Right lobe of liver (tissue), 6 donors: ENCODE results near the gene ELOVL6. TPM values are rescaled to one million over a fixed set of nuclear protein-coding genes. Genes with fewer than 3 reads are reported as not detected.

Experiments
- ATAC-seq, 4 donors: fragments of 200-7000 bp; cut with Tn5 transposase; one replicate each; pipeline ENCODE4 v1.9.1; 2020; ENCODE audit warnings: mild to moderate bottlenecking in 4 of 4, moderate library complexity in 4 of 4
- DNase-seq, 3 donors: peaks; one replicate each; pipeline ENCODE4 v3.0.0-alpha.2; 2020
- H3K27ac ChIP-seq, 3 donors: fragments of 200-600 bp; one replicate each; pipeline ENCODE4 v1.8.0; 2022
- H3K27me3 ChIP-seq, 2 donors: fragments of 200-600 bp; one replicate each; pipeline ENCODE4 v1.8.0; 2022
- H3K36me3 ChIP-seq, 4 donors: fragments of 200-600 bp; sonication (generic) in 1 of 4; one replicate each; pipeline versions ENCODE4 v1.5.1 to v1.8.0; 2017 to 2022; ENCODE audit warnings: control low read depth in 1 of 4
- H3K4me1 ChIP-seq, 4 donors: fragments of 200-600 bp; sonication (generic) in 1 of 4; one replicate each; pipeline versions ENCODE4 v1.5.1 to v1.8.0; 2017 to 2022; ENCODE audit warnings: control low read depth in 1 of 4
- H3K4me3 ChIP-seq, 3 donors: fragments of 200-600 bp; one replicate each; pipeline ENCODE4 v1.8.0; 2022
- H3K9me3 ChIP-seq, 4 donors: fragments of 200-600 bp; sonication (generic) in 1 of 4; one replicate each; pipeline versions ENCODE4 v1.5.1 to v1.8.0; 2017 to 2022; ENCODE audit warnings: control low read depth in 1 of 4
- POLR2A ChIP-seq: fragments of 450-650 bp; IDR thresholded peaks from one replicate; pipeline ENCODE4 v1.6.1; 2017; ENCODE audit warnings: antibody characterized with exemption, mild to moderate bottlenecking
- WGBS: methylation state at CpG from one replicate; pipeline ENCODE4 v1.1.6; 2018; ENCODE audit warnings: low coverage, low lambda C conversion rate; ENCODE audit not compliant: insufficient coverage; ENCODE audit errors: missing lambda C conversion rate; 5-methylcytosine and 5-hydroxymethylcytosine counted together
- intact Hi-C, 2 donors: fragments of 100-400 bp; cut with DNase I; formaldehyde crosslinking; loops; one replicate each; pipeline versions ENCODE4 v1.11.2 to v1.14.1; 2022
- total RNA-seq, 6 experiments: library from RNA; depleted of rRNA in 2 of 6; stranded (reverse); fragments of >200 nt in 2 of 6; fragmentation: NEBNext Ultra II Directional in 3 of 6; extraction: Animal tissue kit (Norgen Biotek cat#: 25700) in 3 of 6; gene quantifications; one replicate each; pipeline versions ENCODE4 v1.1.0 to v1.2.4, GENCODE V29; 2016 to 2023
- TF ChIP-seq, protein P1 (sequence below), 4 donors: fragments of 200-600 bp in 3 of 4; fragments of 450-650 bp in 1 of 4; IDR thresholded peaks; one replicate each; pipeline versions ENCODE4 v1.5.1 to v1.8.0; 2016 to 2022; ENCODE audit warnings: antibody characterized with exemption in 4 of 4, mild to moderate bottlenecking in 2 of 4
- donor health status: DM: no; HTN: yes; CAD: no.
- donor health status: DM: no; HTN: no; CAD: no.
- donor health status: DM: no; HTN: no; CAD: no.
- donor health status: DM: no; HTN: yes; CAD: no.
- donor health status: DM: no; HTN: yes; CAD: no.

Gene ELOVL6
- total RNA-seq, 6 experiments from 2014 or later = 21.5 to 94.8 (median 31.2) TPM

DNA sequence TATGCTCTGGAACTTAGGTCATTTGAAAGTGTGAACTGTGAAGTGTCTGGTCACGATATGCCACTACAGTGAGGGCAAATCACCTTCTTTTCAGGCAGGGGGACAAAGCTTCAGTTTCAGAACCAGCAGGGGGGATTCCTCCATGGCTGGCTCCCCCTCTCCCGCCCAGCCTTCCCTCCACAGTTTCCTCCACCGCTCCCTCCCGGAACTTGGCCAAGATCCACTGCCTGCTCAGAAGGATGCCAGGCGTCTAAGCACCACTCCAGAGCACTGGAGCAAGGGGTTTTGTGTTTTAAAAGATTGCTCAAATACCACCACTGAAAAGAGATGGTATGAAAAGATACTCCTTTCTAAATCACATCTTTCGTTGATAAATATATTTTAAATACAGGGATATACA lies 126.9 kb downstream of the ELOVL6 start:
- peaks cover 0 to 14% (median 5%) of the 10 kb centered on the region in 4 donors for H3K4me1 ChIP-seq
- ATAC-seq (no peak), DNase-seq (no peak)
- H3K4me3 ChIP-seq = no peak overlapping the region
- H3K36me3 ChIP-seq = no peaks in the 10 kb centered on the region
- TF ChIP-seq POLR2A = no peak
- TF ChIP-seq, protein P1, sequence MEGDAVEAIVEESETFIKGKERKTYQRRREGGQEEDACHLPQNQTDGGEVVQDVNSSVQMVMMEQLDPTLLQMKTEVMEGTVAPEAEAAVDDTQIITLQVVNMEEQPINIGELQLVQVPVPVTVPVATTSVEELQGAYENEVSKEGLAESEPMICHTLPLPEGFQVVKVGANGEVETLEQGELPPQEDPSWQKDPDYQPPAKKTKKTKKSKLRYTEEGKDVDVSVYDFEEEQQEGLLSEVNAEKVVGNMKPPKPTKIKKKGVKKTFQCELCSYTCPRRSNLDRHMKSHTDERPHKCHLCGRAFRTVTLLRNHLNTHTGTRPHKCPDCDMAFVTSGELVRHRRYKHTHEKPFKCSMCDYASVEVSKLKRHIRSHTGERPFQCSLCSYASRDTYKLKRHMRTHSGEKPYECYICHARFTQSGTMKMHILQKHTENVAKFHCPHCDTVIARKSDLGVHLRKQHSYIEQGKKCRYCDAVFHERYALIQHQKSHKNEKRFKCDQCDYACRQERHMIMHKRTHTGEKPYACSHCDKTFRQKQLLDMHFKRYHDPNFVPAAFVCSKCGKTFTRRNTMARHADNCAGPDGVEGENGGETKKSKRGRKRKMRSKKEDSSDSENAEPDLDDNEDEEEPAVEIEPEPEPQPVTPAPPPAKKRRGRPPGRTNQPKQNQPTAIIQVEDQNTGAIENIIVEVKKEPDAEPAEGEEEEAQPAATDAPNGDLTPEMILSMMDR (IDR thresholded peaks at IDR 0.05) = no peak
- H3K27me3 ChIP-seq = no peaks in the 10 kb centered on the region
- 66% methylated on average over 6 of the region's 6 CpGs for WGBS
- H3K27ac ChIP-seq = no peak overlapping the region
- intact Hi-C loops = no loop called here
- no peaks in the 10 kb centered on the region for H3K9me3 ChIP-seq

DNA sequence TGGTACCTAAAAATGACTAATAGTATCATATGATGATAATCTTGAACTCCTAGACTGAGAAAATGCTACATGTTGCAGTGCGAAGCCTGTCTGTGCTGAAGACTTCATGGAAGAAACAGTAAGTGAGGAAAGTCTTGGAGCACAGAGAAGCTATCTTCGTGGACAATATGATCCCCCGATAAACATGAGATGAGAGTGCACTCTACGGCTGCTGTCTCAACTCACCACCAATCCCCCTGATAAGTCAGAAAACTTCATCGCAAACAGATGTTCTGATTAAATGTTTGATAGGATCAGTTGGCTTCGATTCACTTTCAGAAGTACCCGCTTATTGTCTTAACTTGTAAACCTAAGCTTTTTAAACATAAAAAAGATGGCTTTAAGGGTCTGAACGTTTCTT lies 130.2 kb downstream of the ELOVL6 start:
- ATAC-seq (no peak), DNase-seq (no peak)
- no peaks in the 10 kb centered on the region for H3K9me3 ChIP-seq
- H3K27ac ChIP-seq = no peak overlapping the region
- intact Hi-C loops = no loop called here
- H3K27me3 ChIP-seq = no peaks in the 10 kb centered on the region
- H3K4me3 ChIP-seq = no peak overlapping the region
- H3K36me3 ChIP-seq = no peaks in the 10 kb centered on the region
- peaks cover 0 to 29% (median 9%) of the 10 kb centered on the region in 4 donors for H3K4me1 ChIP-seq
- TF ChIP-seq, protein P1 (IDR thresholded peaks at IDR 0.05) = no peak
- TF ChIP-seq POLR2A = no peak
- WGBS = 93% methylated on average over 8 of the region's 8 CpGs

DNA sequence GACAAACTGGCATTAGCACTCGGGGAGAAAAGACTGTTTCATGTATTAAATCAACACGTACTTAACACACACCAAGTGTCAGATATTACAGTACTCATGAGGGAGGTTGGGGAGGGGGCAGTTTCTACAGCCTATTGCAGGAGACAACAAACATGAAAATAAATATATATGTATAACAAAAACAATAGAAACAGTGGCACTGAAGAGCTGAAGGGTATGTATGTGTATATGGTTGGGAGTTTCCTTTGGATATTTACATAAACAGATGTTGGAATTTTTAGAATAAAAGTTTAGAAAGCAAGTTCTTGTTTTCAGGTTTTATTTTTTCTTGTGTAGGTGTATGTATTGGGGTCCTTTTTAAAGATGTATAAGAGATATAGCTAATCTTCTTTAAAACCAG lies 133.5 kb downstream of the ELOVL6 start:
- 42% methylated on average over 2 of the region's 2 CpGs for WGBS
- no peaks in the 10 kb centered on the region for H3K27me3 ChIP-seq
- no peak for ATAC-seq
- H3K36me3 ChIP-seq = no peaks in the 10 kb centered on the region
- H3K27ac ChIP-seq = peak overlapping the region in 1 of 3 donors; percentile 48
- H3K4me1 ChIP-seq = peaks cover 0 to 48% (median 10%) of the 10 kb centered on the region in 4 donors
- no peak overlapping the region for H3K4me3 ChIP-seq
- intact Hi-C loops = loop anchor here in 1 of 2 donors (5.0 kb wide), 1 partner anchor 142 kb away; no protein-coding TSS in a partner anchor
- DNase-seq = no peak
- no peak for TF ChIP-seq POLR2A
- TF ChIP-seq, protein P1 (IDR thresholded peaks at IDR 0.05) = no peak
- H3K9me3 ChIP-seq = no peaks in the 10 kb centered on the region

DNA sequence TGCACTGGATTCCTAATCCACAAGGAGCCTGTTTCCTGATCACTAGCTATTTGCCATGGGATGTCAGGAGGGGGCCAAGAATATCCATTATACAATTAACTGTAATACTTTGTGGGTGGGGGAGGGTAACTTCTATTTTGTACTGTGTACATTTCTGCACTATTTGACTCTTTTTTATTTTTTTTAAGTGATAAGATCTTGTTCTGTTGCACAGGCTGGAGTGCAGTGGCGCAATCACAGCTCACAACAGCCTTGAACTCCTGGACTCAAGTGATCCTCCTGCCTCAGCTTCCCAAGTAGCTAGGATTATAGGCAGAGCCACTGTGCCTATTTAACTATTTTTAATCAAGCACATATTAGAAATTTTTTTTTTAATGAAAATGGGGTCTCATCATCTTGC lies 134.1 kb downstream of the ELOVL6 start:
- Histone ChIP-seq H3K27me3 (no peaks in the 10 kb centered on the region), H3K4me1 (peaks cover 0 to 54% (median 11%) of the 10 kb centered on the region in 4 donors), H3K36me3 (no peaks in the 10 kb centered on the region), H3K9me3 (no peaks in the 10 kb centered on the region), H3K27ac (peak overlapping the region in 1 of 3 donors; percentile 48), H3K4me3 (no peak overlapping the region)
- ATAC-seq (peak; percentile 74 to 83 (median 78)), DNase-seq (peak; percentile 41 to 81 (median 64))
- intact Hi-C loops = loop anchor here in 1 of 2 donors (5.0 kb wide), 1 partner anchor 143 kb away; no protein-coding TSS in a partner anchor
- TF ChIP-seq, protein P1 (IDR thresholded peaks at IDR 0.05) = no peak
- no peak for TF ChIP-seq POLR2A
- 19% methylated on average over 1 of the region's 1 CpG for WGBS

DNA sequence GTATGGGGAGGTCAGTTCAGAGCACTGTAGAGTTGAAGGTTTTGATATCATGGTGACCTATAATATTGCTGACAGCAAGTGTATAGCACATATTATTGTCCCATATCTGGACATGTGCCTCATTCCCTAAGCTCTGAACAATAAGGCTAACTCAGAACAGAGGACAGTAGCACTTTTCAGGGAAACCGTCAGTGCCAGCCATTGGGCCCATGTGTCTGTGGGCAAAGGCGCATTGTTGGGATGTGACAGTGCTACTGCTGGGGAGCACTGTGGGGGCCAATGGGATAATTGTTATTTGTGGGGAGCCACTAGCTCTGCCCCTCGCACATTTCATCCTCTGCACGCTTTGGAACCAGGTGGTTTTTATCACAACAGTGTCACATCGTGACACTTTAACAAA lies 136.2 kb downstream of the ELOVL6 start:
- WGBS = 100% methylated on average over 2 of the region's 5 CpGs
- TF ChIP-seq, protein P1 (IDR thresholded peaks at IDR 0.05) = no peak
- no peak for TF ChIP-seq POLR2A
- H3K36me3 ChIP-seq = no peaks in the 10 kb centered on the region
- no peaks in the 10 kb centered on the region for H3K9me3 ChIP-seq
- intact Hi-C loops = loop anchor here in 1 of 2 donors (5.0 kb wide), 1 partner anchor 145 kb away; no protein-coding TSS in a partner anchor
- H3K27ac ChIP-seq = no peak overlapping the region
- peaks cover 0 to 56% (median 11%) of the 10 kb centered on the region in 4 donors for H3K4me1 ChIP-seq
- H3K4me3 ChIP-seq = no peak overlapping the region
- ATAC-seq = no peak
- no peaks in the 10 kb centered on the region for H3K27me3 ChIP-seq
- DNase-seq = no peak
